CD4-positive, alpha-beta memory T cell (primary cell): Measurements from ENCODE around the gene MON1A. TPM values are rescaled to one million over a fixed set of nuclear protein-coding genes. Genes with fewer than 3 reads are reported as not detected.

Source experiments
- CTCF ChIA-PET: fragments of 350-600 bp; sonication (Branson Sonifier 250); formaldehyde crosslinking; loops from one replicate; lab custom pipeline; 2021; ENCODE audit warnings: inconsistent platforms; ENCODE audit not compliant: partially characterized antibody; lab: Charles Lee
- POLR2A ChIA-PET: fragments of 350-600 bp; sonication (Branson Sonifier 250); formaldehyde crosslinking; loops from one replicate; lab custom pipeline; 2021; ENCODE audit not compliant: partially characterized antibody; lab: Charles Lee
- DNase-seq, 5 donors: peaks; one replicate each; pipeline versions ENCODE4 v3.0.0 to v3.0.0-alpha.2; 2020 to 2022; ENCODE audit warnings: mixed read lengths in 1 of 5
- H3K27ac ChIP-seq: one replicate; pipeline ENCODE4 v1.7.0; 2013; ENCODE audit warnings: low read depth, low read length
- H3K27me3 ChIP-seq: 2 replicates; pipeline ENCODE4 v1.7.0; 2013; ENCODE audit warnings: mild to moderate bottlenecking, low read length, moderate library complexity; ENCODE audit not compliant: insufficient read depth
- H3K36me3 ChIP-seq: 2 replicates; pipeline ENCODE4 v1.7.0; 2013; ENCODE audit warnings: mild to moderate bottlenecking, low read length, moderate library complexity; ENCODE audit not compliant: insufficient read depth
- H3K4me1 ChIP-seq: 2 replicates; pipeline ENCODE4 v1.7.0; 2013; ENCODE audit warnings: mild to moderate bottlenecking, low read length, moderate library complexity; ENCODE audit not compliant: insufficient read depth
- H3K4me3 ChIP-seq, 2 donors: one replicate each; pipeline ENCODE4 v1.7.0; 2013; ENCODE audit warnings: low read length in 2 of 2, mild to moderate bottlenecking in 1 of 2
- H3K9me3 ChIP-seq, 2 donors: one replicate each; pipeline ENCODE4 v1.7.0; 2013; ENCODE audit warnings: low read length in 2 of 2, control low read depth in 1 of 2; ENCODE audit not compliant: control insufficient read depth in 1 of 2
- H3K27ac Mint-ChIP-seq, 7 donors: one replicate each; pipeline ENCODE4 v1.8.0; 2020 to 2021; ENCODE audit warnings: mixed read lengths in 7 of 7, mild to moderate bottlenecking in 6 of 7, inconsistent platforms in 3 of 7, moderate library complexity in 3 of 7
- H3K27me3 Mint-ChIP-seq, 2 donors: one replicate each; pipeline ENCODE4 v1.8.0; 2020 to 2021; ENCODE audit warnings: mixed read lengths in 2 of 2
- H3K36me3 Mint-ChIP-seq, 2 donors: one replicate each; pipeline ENCODE4 v1.8.0; 2020 to 2021; ENCODE audit warnings: mixed read lengths in 2 of 2, inconsistent platforms in 1 of 2, mild to moderate bottlenecking in 1 of 2
- H3K4me1 Mint-ChIP-seq, 4 donors: one replicate each; pipeline ENCODE4 v1.8.0; 2020 to 2021; ENCODE audit warnings: mixed read lengths in 4 of 4, mild to moderate bottlenecking in 1 of 4
- H3K4me3 Mint-ChIP-seq, 8 donors: one replicate each; pipeline ENCODE4 v1.8.0; 2020 to 2021; ENCODE audit warnings: mixed read lengths in 8 of 8, mild to moderate bottlenecking in 7 of 8, moderate library complexity in 6 of 8, inconsistent platforms in 3 of 8
- H3K9me3 Mint-ChIP-seq, 8 donors: one replicate each; pipeline ENCODE4 v1.8.0; 2020 to 2021; ENCODE audit warnings: mixed read lengths in 8 of 8, mild to moderate bottlenecking in 5 of 8, inconsistent platforms in 3 of 8, moderate library complexity in 1 of 8
- intact Hi-C: fragments of 100-400 bp; cut with micrococcal nuclease; formaldehyde crosslinking; loops from one replicate; pipeline ENCODE4 v1.15.1; 2023
- polyA plus RNA-seq, 2 donors: library from polyadenylated mRNA; unstranded; fragments of 300-500 nt; fragmentation: Illumina TruSeq; gene quantifications; one replicate each; pipeline ENCODE4 v1.2.3, GENCODE V29; 2021
- total RNA-seq, 2 experiments: library from RNA; stranded (reverse); gene quantifications; one replicate each; pipeline ENCODE4 v1.2.3, GENCODE V29; 2021

Gene MON1A
- total and polyA plus RNA-seq, 4 experiments from 2014 or later = 9.5 to 16.5 (median 13.2) TPM

- no peak overlapping the region for H3K4me3 Mint-ChIP-seq
- no peak overlapping the region for H3K4me3 ChIP-seq
- peaks cover 15 to 36% (median 25%) of the 10 kb centered on the region in 4 donors for H3K4me1 Mint-ChIP-seq
- H3K27me3 ChIP-seq = no peaks in the 10 kb centered on the region
- no peak for DNase-seq
- ChIA-PET CTCF (no interaction called here), POLR2A (interaction anchor here (1.2 kb wide), 1 partner anchor 27 kb away, joined by 4 read pairs; the partner anchor contains the start of gene MON1A)
- no peak overlapping the region for H3K27ac ChIP-seq
- no peaks in the 10 kb centered on the region for H3K9me3 Mint-ChIP-seq
- no peak overlapping the region for H3K27ac Mint-ChIP-seq
- intact Hi-C loops = no loop called here
- H3K4me1 ChIP-seq = peaks cover 35% of the 10 kb centered on the region
- H3K27me3 Mint-ChIP-seq = no peaks in the 10 kb centered on the region
- H3K36me3 Mint-ChIP-seq = no peaks in the 10 kb centered on the region
- no peaks in the 10 kb centered on the region for H3K36me3 ChIP-seq
- H3K9me3 ChIP-seq = no peaks in the 10 kb centered on the region
Measured at GRCh38 chr3:49902511-49903345, 26.9 kb downstream of the MON1A start.

- H3K4me1 ChIP-seq = peaks cover 32% of the 10 kb centered on the region
- Mint-ChIP-seq H3K9me3 (no peaks in the 10 kb centered on the region), H3K36me3 (no peaks in the 10 kb centered on the region), H3K4me1 (peaks cover 12 to 30% (median 20%) of the 10 kb centered on the region in 4 donors), H3K27me3 (no peaks in the 10 kb centered on the region), H3K27ac (peak overlapping the region in 2 of 7 donors; percentile 8 to 48), H3K4me3 (no peak overlapping the region)
- no peaks in the 10 kb centered on the region for H3K9me3 ChIP-seq
- H3K27me3 ChIP-seq = no peaks in the 10 kb centered on the region
- H3K36me3 ChIP-seq = no peaks in the 10 kb centered on the region
- ChIA-PET CTCF (no interaction called here), POLR2A (no interaction called here)
- DNase-seq = no peak
- no peak overlapping the region for H3K4me3 ChIP-seq
- intact Hi-C loops = no loop called here
- H3K27ac ChIP-seq = no peak overlapping the region
Measured at GRCh38 chr3:49901366-49902339, 28.0 kb downstream of the MON1A start.

DNA sequence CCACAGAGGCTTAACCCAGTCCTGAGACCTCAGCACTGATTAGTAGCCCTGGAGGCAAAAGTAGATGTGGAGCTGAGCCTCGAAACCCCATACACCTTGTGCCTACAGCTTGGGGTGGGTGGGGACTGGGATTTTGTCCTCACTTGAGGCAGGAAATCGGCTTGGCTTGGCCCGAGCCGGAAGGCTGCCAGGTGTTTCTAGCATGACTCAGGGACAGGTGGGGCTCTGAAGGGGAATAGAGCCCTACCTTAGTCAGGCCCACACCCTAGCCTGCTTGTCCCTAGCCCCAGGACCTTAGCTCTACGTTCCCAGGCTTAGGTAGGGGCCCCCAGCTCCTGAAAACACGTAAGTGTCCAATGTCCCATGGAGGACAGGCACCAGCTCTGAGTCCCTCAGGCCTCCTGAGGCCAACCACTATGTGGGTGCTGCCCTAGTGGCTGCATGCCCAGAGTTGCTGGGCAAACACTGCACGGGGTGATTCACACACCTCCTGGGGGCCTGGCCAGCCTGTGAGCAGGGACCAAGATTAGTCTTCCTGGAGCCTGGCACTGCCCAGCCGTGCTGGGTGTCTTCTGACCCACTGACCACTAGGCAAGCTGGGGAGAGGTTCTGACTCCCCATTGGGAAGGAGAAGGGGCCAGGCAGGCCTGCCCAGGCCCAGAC is 29.0 kb downstream of the MON1A start:
- DNase-seq = no peak
- peak overlapping the region in 1 of 7 donors; percentile 31 for H3K27ac Mint-ChIP-seq
- H3K36me3 Mint-ChIP-seq = no peaks in the 10 kb centered on the region
- Histone ChIP-seq H3K4me3 (no peak overlapping the region), H3K9me3 (no peaks in the 10 kb centered on the region), H3K27me3 (no peaks in the 10 kb centered on the region), H3K36me3 (no peaks in the 10 kb centered on the region), H3K27ac (no peak overlapping the region), H3K4me1 (peaks cover 22% of the 10 kb centered on the region)
- no peak overlapping the region for H3K4me3 Mint-ChIP-seq
- ChIA-PET POLR2A (no interaction called here), CTCF (no interaction called here)
- peaks cover 3 to 20% (median 11%) of the 10 kb centered on the region in 4 donors for H3K4me1 Mint-ChIP-seq
- no peaks in the 10 kb centered on the region for H3K9me3 Mint-ChIP-seq
- intact Hi-C loops = no loop called here
- no peaks in the 10 kb centered on the region for H3K27me3 Mint-ChIP-seq

GRCh38 chr3:49899815-49900214 is 29.8 kb downstream of the MON1A start:
- Histone ChIP-seq H3K9me3 (no peaks in the 10 kb centered on the region), H3K27ac (no peak overlapping the region), H3K36me3 (no peaks in the 10 kb centered on the region), H3K4me3 (no peak overlapping the region), H3K4me1 (peaks cover 16% of the 10 kb centered on the region), H3K27me3 (no peaks in the 10 kb centered on the region)
- Mint-ChIP-seq H3K27me3 (no peaks in the 10 kb centered on the region), H3K9me3 (no peaks in the 10 kb centered on the region), H3K27ac (no peak overlapping the region), H3K4me3 (no peak overlapping the region), H3K4me1 (peaks cover 3 to 15% (median 8%) of the 10 kb centered on the region in 4 donors), H3K36me3 (no peaks in the 10 kb centered on the region)
- CTCF ChIA-PET = interaction anchor here (0.6 kb wide), 1 partner anchor 62 kb away, joined by 3 read pairs; no protein-coding TSS in a partner anchor
- POLR2A ChIA-PET = no interaction called here
- intact Hi-C loops = no loop called here
- DNase-seq = no peak

DNA sequence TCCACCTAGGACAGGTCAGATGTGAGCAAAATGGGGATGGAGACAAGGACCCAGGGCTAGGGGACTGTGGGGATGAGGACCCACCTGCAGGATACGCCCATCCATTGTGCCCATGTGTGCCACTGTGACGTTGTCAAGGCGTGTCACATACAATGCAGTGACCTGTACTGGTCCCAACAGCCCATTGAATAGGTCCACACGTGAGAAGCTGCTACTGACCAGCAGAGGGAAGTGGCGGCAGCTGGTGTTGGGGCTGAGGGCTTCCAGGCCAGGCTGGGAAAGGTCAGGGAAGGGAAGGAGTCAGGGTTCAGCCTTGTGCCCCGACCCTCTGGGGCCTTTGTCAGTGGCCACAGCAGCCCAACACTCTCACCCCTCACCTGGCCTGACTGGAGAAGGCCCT is 30.6 kb downstream of the MON1A start:
- POLR2A ChIA-PET = interaction anchor here (0.5 kb wide), 1 partner anchor 112 kb away, joined by 4 read pairs; no protein-coding TSS in a partner anchor
- no peak overlapping the region for H3K27ac Mint-ChIP-seq
- no peak overlapping the region for H3K4me3 ChIP-seq
- no peaks in the 10 kb centered on the region for H3K27me3 ChIP-seq
- H3K4me1 Mint-ChIP-seq = peaks cover 2 to 8% (median 3%) of the 10 kb centered on the region in 4 donors
- intact Hi-C loops = no loop called here
- CTCF ChIA-PET = no interaction called here
- H3K4me1 ChIP-seq = peaks cover 8% of the 10 kb centered on the region
- no peaks in the 10 kb centered on the region for H3K36me3 ChIP-seq
- H3K9me3 Mint-ChIP-seq = no peaks in the 10 kb centered on the region
- H3K9me3 ChIP-seq = no peaks in the 10 kb centered on the region
- H3K27ac ChIP-seq = no peak overlapping the region
- no peak for DNase-seq
- H3K27me3 Mint-ChIP-seq = no peaks in the 10 kb centered on the region
- H3K4me3 Mint-ChIP-seq = no peak overlapping the region
- H3K36me3 Mint-ChIP-seq = no peaks in the 10 kb centered on the region

DNA sequence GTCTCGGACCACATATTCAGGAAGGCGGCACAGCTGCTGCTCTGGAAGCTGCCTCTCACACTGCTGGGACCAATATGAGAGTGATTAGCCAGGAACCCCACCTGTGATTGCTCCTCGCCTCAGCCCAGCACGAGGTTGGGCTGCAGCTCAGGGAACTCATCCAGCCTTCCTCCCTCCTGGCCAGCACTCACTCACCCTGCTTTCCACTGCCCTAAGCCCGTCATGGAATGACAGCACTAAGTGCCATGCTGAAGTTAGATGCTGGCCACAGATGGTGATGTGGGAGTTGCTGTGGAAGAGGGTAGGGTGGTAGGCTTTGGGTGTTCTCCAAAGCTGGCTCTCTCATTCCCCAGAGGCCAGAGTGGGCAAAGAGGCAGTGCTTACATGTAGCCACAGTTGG is 33.3 kb downstream of the MON1A start:
- Histone ChIP-seq H3K27ac (no peak overlapping the region), H3K36me3 (no peaks in the 10 kb centered on the region), H3K4me3 (no peak overlapping the region), H3K9me3 (no peaks in the 10 kb centered on the region), H3K27me3 (no peaks in the 10 kb centered on the region), H3K4me1 (no peaks in the 10 kb centered on the region)
- no peak overlapping the region for H3K4me3 Mint-ChIP-seq
- POLR2A ChIA-PET = interaction anchor here (1.4 kb wide), 1 partner anchor 39 kb away, joined by 4 read pairs; no protein-coding TSS in a partner anchor
- H3K9me3 Mint-ChIP-seq = no peaks in the 10 kb centered on the region
- CTCF ChIA-PET = no interaction called here
- DNase-seq = no peak
- no peak overlapping the region for H3K27ac Mint-ChIP-seq
- intact Hi-C loops = no loop called here
- H3K36me3 Mint-ChIP-seq = no peaks in the 10 kb centered on the region
- no peaks in the 10 kb centered on the region for H3K4me1 Mint-ChIP-seq
- H3K27me3 Mint-ChIP-seq = no peaks in the 10 kb centered on the region
